Breast epithelium (tissue), 3 donors: Measurements from ENCODE around the gene DPY19L2.
"Not testable (repeated sequence)": the region's sequence is repeated elsewhere in the genome, so short reads cannot be mapped to it uniquely, and the experiment has no call there.

Experiments used
- CTCF ChIP-seq, 3 donors: fragments of 450-650 bp; IDR thresholded peaks; one replicate each; pipeline ENCODE4 v1.5.1; 2016 to 2017; ENCODE audit warnings: antibody characterized with exemption in 3 of 3, mild to moderate bottlenecking in 3 of 3, moderate library complexity in 3 of 3
- POLR2AphosphoS5 ChIP-seq, 3 donors: sonication (generic); formaldehyde crosslinking; IDR thresholded peaks; one replicate each; pipeline ENCODE4 v1.6.1; 2017; ENCODE audit warnings: antibody characterized with exemption in 3 of 3

DNA sequence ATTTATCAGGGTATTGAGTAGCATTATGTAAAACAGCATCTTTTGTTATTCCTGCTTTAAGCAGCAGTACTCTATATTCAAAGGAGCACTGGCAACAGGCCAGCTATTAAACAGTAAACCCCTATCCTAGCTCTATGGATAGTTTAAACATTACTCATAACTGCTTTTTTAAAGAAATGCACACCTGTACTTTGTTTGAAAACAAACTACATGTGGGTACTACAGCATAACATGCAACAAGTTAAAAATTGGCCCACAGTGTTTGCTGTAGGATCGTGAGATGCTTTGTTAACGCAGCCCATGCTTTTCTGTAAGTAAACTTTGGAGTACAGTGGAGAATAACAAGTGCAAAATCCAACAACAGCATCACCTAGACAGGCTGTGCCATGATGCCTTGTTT lies 14.3 kb upstream of the DPY19L2 start:
- TF ChIP-seq POLR2AphosphoS5, CTCF (IDR thresholded peaks at IDR 0.05): not testable (repeated sequence)
